Measurements from ENCODE around the gene VAV2.

VAV2 gene

GRCh38 chr9:133877967-133878366 lies 114.2 kb downstream of the VAV2 start:
- no peak for TF ChIP-seq CREB5 (CRISPR knock-in tag; IDR thresholded peaks at IDR 0.05; ENCODE audit: low read depth)
- TF ChIP-seq BACH2 (CRISPR knock-in tag; IDR thresholded peaks at IDR 0.05; ENCODE audit: borderline replicate concordance): no peak
- no peak for TF ChIP-seq SNAI2 (CRISPR knock-in tag; IDR thresholded peaks at IDR 0.05)
- no peak for TF ChIP-seq OSR1 (CRISPR knock-in tag; IDR thresholded peaks at IDR 0.05)
- no peak for TF ChIP-seq ARNTL (CRISPR knock-in tag; IDR thresholded peaks at IDR 0.05; ENCODE audit: borderline replicate concordance, low read depth)
- TF ChIP-seq TSHZ2 (CRISPR knock-in tag; IDR thresholded peaks at IDR 0.05): no peak
- no peak for TF ChIP-seq ZC3H10 (CRISPR knock-in tag; IDR thresholded peaks at IDR 0.05)
- TF ChIP-seq CSDC2 (CRISPR knock-in tag; IDR thresholded peaks at IDR 0.05): no peak
- no peak for TF ChIP-seq ISL1 (CRISPR knock-in tag; IDR thresholded peaks at IDR 0.05)
- TF ChIP-seq RARB (CRISPR knock-in tag; IDR thresholded peaks at IDR 0.05): no peak
- TF ChIP-seq POU6F1 (CRISPR knock-in tag; IDR thresholded peaks at IDR 0.05; ENCODE audit: borderline replicate concordance, low read depth): no peak
- no peak for TF ChIP-seq GLIS3 (CRISPR knock-in tag; IDR thresholded peaks at IDR 0.05)
- no peak for TF ChIP-seq ZFP3 (CRISPR knock-in tag; IDR thresholded peaks at IDR 0.05)
- TF ChIP-seq TOX (CRISPR knock-in tag; IDR thresholded peaks at IDR 0.05; ENCODE audit: borderline replicate concordance): no peak
- no peak for TF ChIP-seq ZNF8 (CRISPR knock-in tag; IDR thresholded peaks at IDR 0.05)
- no peak for TF ChIP-seq ZNF70 (CRISPR knock-in tag; IDR thresholded peaks at IDR 0.05)
- no peak for TF ChIP-seq CSRNP3 (CRISPR knock-in tag; IDR thresholded peaks at IDR 0.05)
- no peak for TF ChIP-seq PPARA (CRISPR knock-in tag; IDR thresholded peaks at IDR 0.05; ENCODE audit: borderline replicate concordance)
- no peak for ATAC-seq

GRCh38 chr9:133877327-133877726 lies 114.8 kb downstream of the VAV2 start:
- ATAC-seq: no peak
- TF ChIP-seq ZFP3 (CRISPR knock-in tag; IDR thresholded peaks at IDR 0.05) (no peak), PATZ1 (CRISPR knock-in tag; IDR thresholded peaks at IDR 0.05; ENCODE audit: borderline replicate concordance) (no peak), ARNTL (CRISPR knock-in tag; IDR thresholded peaks at IDR 0.05; ENCODE audit: borderline replicate concordance, low read depth) (no peak), ISL1 (CRISPR knock-in tag; IDR thresholded peaks at IDR 0.05) (no peak), PPARA (CRISPR knock-in tag; IDR thresholded peaks at IDR 0.05; ENCODE audit: borderline replicate concordance) (no peak), ZNF70 (CRISPR knock-in tag; IDR thresholded peaks at IDR 0.05) (no peak)

- ATAC-seq: no peak
- TF ChIP-seq ZFP3 (CRISPR knock-in tag; IDR thresholded peaks at IDR 0.05) (no peak), GLIS3 (CRISPR knock-in tag; IDR thresholded peaks at IDR 0.05) (no peak), PATZ1 (CRISPR knock-in tag; IDR thresholded peaks at IDR 0.05; ENCODE audit: borderline replicate concordance) (no peak), OSR1 (CRISPR knock-in tag; IDR thresholded peaks at IDR 0.05) (no peak), ZFP30 (CRISPR knock-in tag; IDR thresholded peaks at IDR 0.05) (no peak), CSRNP3 (CRISPR knock-in tag; IDR thresholded peaks at IDR 0.05) (no peak), ESRRG (CRISPR knock-in tag; IDR thresholded peaks at IDR 0.05) (no peak), TOX (CRISPR knock-in tag; IDR thresholded peaks at IDR 0.05; ENCODE audit: borderline replicate concordance) (no peak), RARB (CRISPR knock-in tag; IDR thresholded peaks at IDR 0.05) (no peak), POU6F1 (CRISPR knock-in tag; IDR thresholded peaks at IDR 0.05; ENCODE audit: borderline replicate concordance, low read depth) (no peak), CREB5 (CRISPR knock-in tag; IDR thresholded peaks at IDR 0.05; ENCODE audit: low read depth) (no peak), PPARA (CRISPR knock-in tag; IDR thresholded peaks at IDR 0.05; ENCODE audit: borderline replicate concordance) (no peak)
Measured at GRCh38 chr9:133876836-133877235, 115.3 kb downstream of the VAV2 start.
